Ectodermal cell (in vitro differentiated cells): ENCODE measurements around the gene DENND2A.
"Not testable (repeated sequence)": the region's sequence is repeated elsewhere in the genome, so short reads cannot be mapped to it uniquely, and the experiment has no call there.

ENCODE experiments used
- H3K27ac ChIP-seq: 2 replicates; pipeline ENCODE4 v1.7.0; 2013; ENCODE audit warnings: mild to moderate bottlenecking, low read depth, low read length; ENCODE audit not compliant: insufficient read depth, poor library complexity, severe bottlenecking
- H3K27me3 ChIP-seq: 2 replicates; pipeline ENCODE4 v1.7.0; 2013; ENCODE audit warnings: mild to moderate bottlenecking, low read length; ENCODE audit not compliant: insufficient read depth, control insufficient read depth, poor library complexity, severe bottlenecking
- H3K36me3 ChIP-seq: one replicate; pipeline ENCODE4 v1.7.0; 2013; ENCODE audit warnings: low read length; ENCODE audit not compliant: control insufficient read depth, insufficient read depth
- H3K4me1 ChIP-seq: one replicate; pipeline ENCODE4 v1.7.0; 2013; ENCODE audit warnings: low read length; ENCODE audit not compliant: control insufficient read depth, insufficient read depth
- H3K4me3 ChIP-seq: 2 replicates; pipeline ENCODE4 v1.7.0; 2013; ENCODE audit warnings: low read depth, low read length, control low read depth; ENCODE audit not compliant: insufficient read depth
- H3K9me3 ChIP-seq: 2 replicates; pipeline ENCODE4 v1.7.0; 2013; ENCODE audit warnings: mild to moderate bottlenecking, low read length, moderate library complexity; ENCODE audit not compliant: control insufficient read depth
- WGBS, 2 experiments: methylation state at CpG; one replicate each; pipeline ENCODE4 v1.1.7; 2013; ENCODE audit warnings: missing lambda C conversion rate in 2 of 2; 5-methylcytosine and 5-hydroxymethylcytosine counted together

Gene DENND2A

GRCh38 chr7:140570120-140570519, 70.5 kb downstream of the DENND2A start:
- H3K36me3 ChIP-seq, result peaks cover 16% of the 10 kb centered on the region
- H3K27ac ChIP-seq, result no peak overlapping the region
- 93 to 97% methylated on average over 10 of the region's 10 CpGs for WGBS, 2 experiments
- no peaks in the 10 kb centered on the region for H3K27me3 ChIP-seq
- H3K4me3 ChIP-seq, result no peak overlapping the region
- H3K9me3 ChIP-seq, result no peaks in the 10 kb centered on the region
- no peaks in the 10 kb centered on the region for H3K4me1 ChIP-seq

GRCh38 chr7:140568021-140568813, 72.4 kb downstream of the DENND2A start:
- no peaks in the 10 kb centered on the region for H3K27me3 ChIP-seq
- H3K4me3 ChIP-seq, result no peak overlapping the region
- H3K27ac ChIP-seq, result no peak overlapping the region
- H3K36me3 ChIP-seq, result peaks cover 11% of the 10 kb centered on the region
- peaks cover 6% of the 10 kb centered on the region for H3K4me1 ChIP-seq
- H3K9me3 ChIP-seq, result no peaks in the 10 kb centered on the region
- 94 to 95% methylated on average over 17 of the region's 17 CpGs for WGBS, 2 experiments

GRCh38 chr7:140566186-140566585, 74.4 kb downstream of the DENND2A start:
- H3K9me3 ChIP-seq, H3K27ac ChIP-seq, H3K4me3 ChIP-seq, H3K36me3 ChIP-seq, H3K4me1 ChIP-seq, H3K27me3 ChIP-seq: not testable (repeated sequence)
- 95 to 96% methylated on average over 6 of the region's 6 CpGs for WGBS, 2 experiments

- not testable (repeated sequence) for H3K27me3 ChIP-seq, H3K36me3 ChIP-seq, H3K27ac ChIP-seq, H3K4me3 ChIP-seq, H3K4me1 ChIP-seq, H3K9me3 ChIP-seq
- 95 to 97% methylated on average over 5 of the region's 5 CpGs for WGBS, 2 experiments
Measured at GRCh38 chr7:140565761-140566160, 74.9 kb downstream of the DENND2A start.

GRCh38 chr7:140564643-140565042, 76.0 kb downstream of the DENND2A start:
- Histone ChIP-seq H3K4me1 (peaks cover 9% of the 10 kb centered on the region), H3K27ac (no peak overlapping the region), H3K36me3 (peaks cover 9% of the 10 kb centered on the region), H3K4me3 (no peak overlapping the region), H3K9me3 (no peaks in the 10 kb centered on the region), H3K27me3 (no peaks in the 10 kb centered on the region)
- 89 to 90% methylated on average over 3 to 4 of the region's 4 CpGs for WGBS, 2 experiments

GRCh38 chr7:140562926-140563481, 77.6 kb downstream of the DENND2A start:
- Histone ChIP-seq H3K4me1 (peaks cover 9% of the 10 kb centered on the region), H3K27ac (peak overlapping the region; percentile 65), H3K27me3 (no peaks in the 10 kb centered on the region), H3K4me3 (no peak overlapping the region), H3K36me3 (peaks cover 9% of the 10 kb centered on the region), H3K9me3 (no peaks in the 10 kb centered on the region)
- 49 to 54% methylated on average over 5 of the region's 5 CpGs for WGBS, 2 experiments

- no peak overlapping the region for H3K4me3 ChIP-seq
- no peaks in the 10 kb centered on the region for H3K27me3 ChIP-seq
- peaks cover 5% of the 10 kb centered on the region for H3K4me1 ChIP-seq
- 93% methylated on average over 9 of the region's 9 CpGs for WGBS, 2 experiments
- no peak overlapping the region for H3K27ac ChIP-seq
- H3K36me3 ChIP-seq, result peaks cover 8% of the 10 kb centered on the region
- no peaks in the 10 kb centered on the region for H3K9me3 ChIP-seq
Measured at GRCh38 chr7:140559410-140559809, 81.2 kb downstream of the DENND2A start.

- Histone ChIP-seq H3K36me3 (peaks cover 8% of the 10 kb centered on the region), H3K27me3 (no peaks in the 10 kb centered on the region), H3K9me3 (no peaks in the 10 kb centered on the region), H3K4me3 (no peak overlapping the region), H3K4me1 (no peaks in the 10 kb centered on the region), H3K27ac (no peak overlapping the region)
- WGBS, 2 experiments, result 85 to 89% methylated on average over 13 of the region's 13 CpGs
Measured at GRCh38 chr7:140557809-140558518, 82.6 kb downstream of the DENND2A start.

- 93 to 96% methylated on average over 5 of the region's 6 CpGs for WGBS, 2 experiments
- no peak overlapping the region for H3K27ac ChIP-seq
- no peaks in the 10 kb centered on the region for H3K27me3 ChIP-seq
- peaks cover 8% of the 10 kb centered on the region for H3K36me3 ChIP-seq
- no peaks in the 10 kb centered on the region for H3K9me3 ChIP-seq
- H3K4me3 ChIP-seq, result no peak overlapping the region
- no peaks in the 10 kb centered on the region for H3K4me1 ChIP-seq
Measured at GRCh38 chr7:140557069-140557468, 83.5 kb downstream of the DENND2A start.

- H3K4me1 ChIP-seq, H3K36me3 ChIP-seq, H3K27me3 ChIP-seq, H3K9me3 ChIP-seq, H3K27ac ChIP-seq, H3K4me3 ChIP-seq: not testable (repeated sequence)
- WGBS, 2 experiments, result 87 to 89% methylated on average over 10 of the region's 10 CpGs
Measured at GRCh38 chr7:140553236-140553635, 87.4 kb downstream of the DENND2A start.
